SH-SY5Y (cell line): ENCODE results near the gene TOMM6.

Experiments
- GATA2 ChIP-seq: IDR thresholded peaks from 2 replicates; pipeline ENCODE4 v1.6.1; 2011; ENCODE audit warnings: mild to moderate bottlenecking, low read depth, low read length
- GATA3 ChIP-seq: IDR thresholded peaks from 2 replicates; pipeline ENCODE4 v1.6.1; 2011; ENCODE audit warnings: low read depth, mild to moderate bottlenecking, low read length, moderate library complexity

The TOMM6 gene

DNA sequence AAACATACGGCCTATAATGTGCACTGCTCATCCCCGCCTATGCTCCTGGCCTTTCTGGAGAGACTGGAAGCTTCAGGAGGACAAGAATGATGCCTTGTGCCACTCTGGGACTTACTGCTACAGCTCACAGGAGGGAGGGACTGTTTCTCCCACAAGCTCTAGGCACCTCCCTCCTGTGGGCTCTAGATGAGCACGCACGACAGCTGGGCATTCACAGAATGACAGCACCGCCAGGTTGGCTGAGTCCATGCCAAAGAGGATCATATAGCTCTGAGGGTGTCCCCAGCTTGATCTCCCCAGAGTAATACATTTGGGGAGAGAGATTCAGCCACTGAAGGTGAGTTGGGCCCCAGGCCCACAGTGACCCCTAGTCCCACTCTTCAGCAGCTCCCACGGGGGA is 30.2 kb upstream of the TOMM6 start:
- TF ChIP-seq GATA3 (no peak), GATA2 (no peak)

DNA sequence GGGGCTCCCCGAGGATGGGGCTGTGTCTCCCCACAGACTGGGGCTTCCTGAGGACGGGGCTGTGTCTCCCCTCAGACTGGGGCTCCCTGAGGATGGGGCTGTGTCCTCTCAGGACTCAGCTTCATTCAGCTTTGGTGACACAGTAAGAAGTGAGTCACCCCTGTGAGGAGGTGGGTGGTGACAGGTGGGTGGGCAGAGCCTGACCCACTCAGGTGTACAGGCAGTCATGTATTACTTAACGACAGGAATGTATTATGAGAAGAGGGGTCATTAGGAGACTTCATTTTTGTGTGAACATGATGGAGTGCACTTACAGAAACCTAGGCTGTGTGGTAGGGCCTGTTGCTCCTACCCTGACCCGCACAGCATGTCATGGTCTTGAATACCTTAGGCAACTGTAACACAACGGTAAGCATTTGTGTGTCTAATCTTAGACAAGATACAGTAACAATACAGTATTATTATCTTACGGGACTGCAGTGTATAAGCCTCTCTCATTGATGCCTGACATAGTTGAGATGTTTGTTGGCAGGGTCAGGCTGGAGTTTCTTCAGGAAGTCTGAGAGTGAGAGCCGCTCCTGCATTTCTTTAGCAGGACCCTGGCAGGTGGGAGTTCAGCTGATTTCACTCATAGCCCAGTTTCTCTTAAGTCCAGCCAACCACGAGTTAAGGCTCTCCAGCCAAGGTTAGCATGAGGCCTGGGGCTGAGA is 29.4 kb upstream of the TOMM6 start:
- TF ChIP-seq GATA3 (no peak), GATA2 (no peak)

DNA sequence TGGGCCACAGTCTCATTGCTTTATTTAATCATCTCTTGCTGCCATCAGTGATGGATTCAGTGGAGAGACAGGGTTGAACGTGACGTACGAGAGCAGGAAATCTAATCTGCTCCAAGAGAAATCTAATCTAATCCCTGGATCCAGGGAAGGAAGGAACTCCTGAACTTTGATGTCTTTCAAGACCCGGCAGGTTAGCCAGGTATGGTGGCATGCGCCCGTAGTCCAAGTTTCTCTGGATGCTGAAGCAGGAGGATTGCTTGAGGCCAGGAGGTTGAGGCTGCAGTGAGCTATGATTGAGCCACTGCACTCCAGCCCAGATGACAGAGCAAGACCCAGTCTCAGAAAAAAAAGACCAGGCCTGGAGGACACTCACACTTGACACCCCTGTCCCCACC is 28.9 kb upstream of the TOMM6 start:
- no peak for TF ChIP-seq GATA2
- TF ChIP-seq GATA3 = no peak

DNA sequence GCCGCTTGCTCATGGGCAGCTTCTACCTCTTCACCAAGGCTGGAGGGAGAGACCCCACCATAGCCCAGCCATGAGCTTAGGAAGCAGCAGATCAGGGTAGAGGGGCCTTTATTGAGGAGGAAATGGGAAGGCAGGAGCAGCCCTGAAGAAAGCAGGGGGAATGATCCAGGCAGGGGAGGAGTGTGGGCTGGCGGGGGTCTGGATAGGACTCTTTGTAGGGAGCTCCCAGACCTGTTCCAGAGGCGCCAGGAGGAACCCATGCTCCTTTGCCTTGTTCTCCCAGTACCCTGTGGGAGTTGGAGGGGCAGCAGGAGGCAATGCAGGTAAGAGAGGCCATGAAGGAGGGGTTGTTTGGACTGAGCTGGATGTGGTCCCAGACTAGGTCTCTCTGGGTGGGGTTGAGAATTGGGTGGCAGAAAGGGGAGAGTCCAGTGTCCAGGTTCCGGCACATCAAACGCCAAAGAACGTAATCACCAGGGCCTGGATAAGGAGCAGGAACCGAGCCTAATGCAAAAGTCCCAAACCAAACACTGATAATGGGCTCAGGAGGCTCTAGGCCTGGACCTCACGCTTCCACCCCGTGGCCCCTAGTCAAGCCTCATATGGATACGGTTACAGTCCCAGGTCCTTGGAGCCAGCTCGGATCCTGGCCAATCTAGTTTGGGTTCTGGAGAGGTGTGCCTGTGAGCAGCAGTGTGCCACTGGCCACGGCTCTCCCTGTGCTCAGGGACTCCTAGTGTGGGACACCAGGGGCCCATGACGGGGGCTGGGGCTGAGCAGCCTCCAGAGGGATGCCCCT is 28.2 kb upstream of the TOMM6 start:
- TF ChIP-seq GATA2 (no peak), GATA3 (no peak)

DNA sequence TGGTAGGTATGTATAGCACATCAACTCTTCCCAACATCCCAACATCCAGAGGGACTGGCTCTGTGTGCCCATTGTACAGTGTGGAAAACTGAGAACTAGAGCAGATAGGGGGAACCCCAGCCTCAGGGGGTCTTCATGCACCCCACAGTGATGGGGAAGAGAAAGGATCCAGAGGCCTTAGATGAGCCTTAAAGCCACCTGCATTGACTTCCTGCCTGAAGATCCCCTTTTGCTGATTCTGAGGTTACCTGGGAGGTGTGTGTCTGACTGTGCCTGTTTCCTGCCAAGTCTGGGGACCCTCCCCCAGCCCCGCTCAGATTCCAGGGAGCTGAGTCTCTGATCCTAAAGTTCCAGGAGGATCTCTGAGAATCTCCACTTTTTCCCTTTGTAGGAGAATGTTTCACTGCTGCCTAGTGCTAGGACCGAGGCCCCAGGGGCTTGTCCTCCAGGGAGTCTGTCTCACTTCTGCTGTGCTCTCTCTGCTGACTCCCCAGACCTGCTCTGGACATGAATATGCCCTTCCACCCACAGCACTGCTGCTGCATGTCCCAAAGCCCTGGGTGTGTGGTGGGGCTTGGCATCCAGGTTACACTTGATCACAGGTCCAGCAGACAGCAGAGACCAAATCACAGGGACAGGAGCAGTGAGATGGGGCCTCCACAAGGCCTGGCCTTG is 27.5 kb upstream of the TOMM6 start:
- no peak for TF ChIP-seq GATA2
- no peak for TF ChIP-seq GATA3

DNA sequence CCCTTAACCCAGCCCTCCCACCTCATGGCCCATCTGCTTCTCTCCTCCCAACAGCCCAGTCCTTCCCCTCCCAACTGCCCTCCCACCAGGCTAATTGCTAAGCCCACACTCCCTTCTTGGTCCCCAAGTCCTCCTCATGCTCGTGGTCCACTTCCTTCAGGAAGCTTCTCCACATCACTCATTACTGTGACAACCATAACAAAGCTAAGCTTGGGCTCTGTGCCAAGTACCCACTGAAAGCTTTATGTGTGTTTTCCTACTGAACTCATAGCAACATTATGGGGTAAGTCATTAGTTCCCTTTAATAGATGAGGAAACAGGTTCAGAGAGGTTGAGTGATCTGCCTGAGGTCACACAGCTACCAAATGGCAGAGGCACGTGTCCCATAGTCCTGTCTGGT is 24.0 kb upstream of the TOMM6 start:
- TF ChIP-seq GATA3 = no peak
- no peak for TF ChIP-seq GATA2

DNA sequence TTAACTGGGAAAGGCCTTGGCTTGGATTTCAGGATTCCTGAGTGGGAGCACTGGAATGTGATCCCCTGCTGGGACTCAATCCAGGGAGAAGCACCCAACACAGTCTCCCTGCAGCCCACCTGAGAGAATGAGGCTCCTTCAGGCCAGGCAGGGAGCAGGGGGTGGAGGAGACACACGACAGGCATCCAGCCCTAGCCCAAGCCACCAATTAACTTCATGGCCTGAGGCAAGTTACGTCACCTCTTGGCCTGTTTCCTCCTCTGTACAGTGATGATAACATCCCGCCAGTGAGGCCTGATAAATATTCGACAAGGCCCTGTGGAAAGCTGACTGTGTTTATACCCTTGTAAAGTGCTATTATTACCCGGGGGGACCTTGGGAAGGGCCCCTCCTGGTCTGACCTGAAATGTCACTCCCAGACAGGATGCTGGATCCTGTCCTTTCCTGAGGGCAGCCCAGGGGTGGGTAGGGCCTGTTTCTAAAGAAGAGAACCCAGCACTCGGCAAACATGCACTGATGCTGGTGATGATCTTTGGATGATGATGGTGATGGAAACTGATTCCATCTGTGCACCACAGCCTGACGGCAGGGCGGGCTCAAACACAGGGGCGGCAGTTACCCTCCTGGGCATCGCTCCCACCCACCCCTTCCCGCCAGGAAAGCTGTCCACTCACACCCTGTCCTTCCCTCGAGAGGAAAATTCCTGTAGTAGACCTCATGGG is 20.2 kb upstream of the TOMM6 start:
- peak; percentile 88 for TF ChIP-seq GATA2
- no peak; the same call in 1 of the 2 replicates for TF ChIP-seq GATA3

DNA sequence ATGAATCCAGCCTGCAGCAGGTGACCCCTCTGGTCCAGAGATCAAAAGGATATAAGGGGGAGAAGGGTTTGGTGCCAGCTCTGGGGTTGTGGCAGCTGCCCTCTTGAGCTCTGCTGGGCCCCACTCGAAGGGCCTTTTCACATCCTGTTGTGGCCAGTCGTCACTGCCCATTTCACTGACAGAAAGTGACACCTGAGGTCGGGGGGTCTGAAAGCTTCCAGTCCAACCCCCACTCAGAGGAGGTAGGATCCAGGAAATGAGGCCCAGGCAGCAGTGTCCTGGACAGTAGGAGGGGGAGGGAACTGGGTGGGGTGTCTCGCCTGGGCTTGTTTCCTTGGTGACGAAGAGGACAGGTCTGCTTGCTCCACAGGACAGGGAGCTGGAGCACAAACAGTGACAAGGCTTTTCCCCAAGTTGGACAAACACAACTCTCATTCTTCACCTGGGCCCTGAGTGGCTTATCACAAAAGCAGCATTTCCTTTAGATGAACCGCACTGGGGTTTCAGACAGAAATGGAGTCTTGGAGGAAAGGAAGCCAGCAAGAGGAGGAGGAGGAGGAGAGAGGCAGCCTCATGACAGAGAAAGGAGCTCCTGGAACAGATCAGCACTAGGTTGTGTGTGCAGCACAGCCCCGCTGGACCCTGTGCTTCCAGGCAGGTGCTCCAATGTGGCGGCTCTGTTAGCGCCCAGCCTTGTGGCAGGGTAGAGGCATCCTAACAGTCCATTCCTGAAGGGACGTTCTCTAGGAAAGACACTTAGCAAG is 18.8 kb upstream of the TOMM6 start:
- TF ChIP-seq GATA3 (no peak), GATA2 (no peak)

DNA sequence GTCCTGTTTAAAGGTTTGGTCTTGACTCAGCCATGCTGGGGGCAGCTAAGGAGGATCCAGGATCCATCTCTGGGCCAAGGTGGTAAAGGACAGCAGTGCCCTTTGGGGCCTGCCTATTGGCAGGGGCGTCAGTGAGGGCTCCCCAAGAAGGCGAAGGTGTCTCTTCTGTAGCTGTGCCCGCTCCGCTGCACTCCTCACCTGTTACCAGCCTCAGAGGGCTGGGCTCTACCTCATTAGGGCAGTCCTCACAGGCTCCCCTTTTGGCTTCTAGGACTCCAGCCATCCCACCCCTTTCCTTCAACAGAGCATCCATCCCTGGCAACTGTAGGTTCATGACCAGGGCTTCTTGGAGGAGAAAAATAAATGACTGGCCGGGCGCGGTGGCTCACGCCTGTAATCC is 18.1 kb upstream of the TOMM6 start:
- TF ChIP-seq GATA2 (no peak), GATA3 (no peak)

DNA sequence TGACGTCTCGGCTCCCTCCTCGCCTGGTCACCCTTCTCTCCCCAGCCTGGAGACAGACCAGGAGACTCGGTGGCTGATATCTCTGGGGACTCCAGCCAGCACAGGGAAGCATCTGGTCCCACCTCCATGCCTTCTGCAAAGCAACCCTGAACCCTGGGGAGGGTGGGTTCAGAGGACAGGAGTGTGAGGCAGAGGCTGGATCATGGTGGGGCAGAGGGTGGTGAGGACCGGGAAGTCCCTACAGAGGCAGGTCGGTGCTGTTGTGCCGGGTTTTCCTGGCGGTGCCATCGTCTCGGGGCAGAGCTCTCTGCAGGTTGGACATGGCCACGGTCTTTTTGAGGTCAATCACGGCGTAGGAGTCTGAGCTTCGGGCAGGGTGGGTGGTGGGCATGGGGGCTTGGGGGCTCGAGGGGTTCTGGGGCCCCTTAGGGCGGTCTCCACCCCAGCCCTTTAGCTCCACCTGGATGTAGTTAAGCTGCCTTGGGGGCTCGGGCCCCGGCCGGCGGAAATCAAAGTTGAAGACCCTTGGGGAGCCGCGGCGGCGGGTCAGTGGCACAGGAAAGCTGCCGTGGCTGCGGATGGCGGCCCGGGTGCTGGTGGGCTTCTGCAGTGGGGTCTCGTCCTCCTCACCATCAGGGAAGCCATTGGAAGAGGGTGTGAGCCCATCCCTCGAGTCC is 17.0 kb upstream of the TOMM6 start:
- TF ChIP-seq GATA3 (no peak), GATA2 (no peak)

DNA sequence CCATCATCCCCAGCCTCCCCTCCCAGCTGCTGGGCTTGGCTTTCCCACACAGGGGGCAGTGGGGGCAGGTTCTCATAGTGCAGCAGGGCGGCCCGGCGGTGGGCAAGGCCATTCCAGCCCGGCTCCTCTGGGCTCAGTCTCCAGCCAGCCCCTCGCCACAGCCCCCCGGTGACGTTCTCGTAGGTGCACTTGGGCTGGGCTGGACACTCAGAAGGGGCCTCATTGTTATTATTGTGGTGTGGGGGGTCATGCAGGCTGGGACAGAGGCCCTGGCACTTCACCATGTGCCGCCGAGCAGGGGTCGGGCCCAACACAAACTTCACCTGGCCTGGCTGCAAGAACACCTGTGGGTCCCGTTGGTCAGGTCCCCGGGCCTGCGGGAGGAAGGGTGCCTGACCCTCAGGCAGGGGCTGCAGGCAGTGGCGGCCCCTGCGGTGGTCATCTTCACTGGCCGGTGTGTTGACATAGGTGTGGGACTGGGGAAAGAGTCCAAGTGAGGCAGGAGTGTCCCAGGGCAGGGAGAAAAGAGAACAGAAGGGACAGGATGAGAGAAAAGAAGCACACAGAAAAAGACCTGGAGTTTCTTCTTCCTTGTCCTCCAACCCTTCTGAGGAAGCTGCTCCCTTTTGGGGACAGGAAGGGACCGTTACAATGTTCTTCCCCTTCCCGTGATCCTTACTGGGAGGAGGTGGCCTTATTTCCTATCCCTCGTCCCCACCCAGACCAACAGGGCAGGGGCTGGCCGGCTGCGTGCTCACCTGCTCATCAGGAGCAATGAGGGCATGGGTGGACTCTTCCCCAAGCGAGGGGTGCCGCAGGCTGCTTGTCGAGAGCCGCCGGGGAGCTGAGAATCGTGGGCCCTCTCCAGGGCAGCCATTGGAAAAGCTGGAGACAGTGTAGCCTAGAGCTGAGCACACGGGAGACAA is 16.2 kb upstream of the TOMM6 start:
- TF ChIP-seq GATA3 (no peak), GATA2 (no peak)

DNA sequence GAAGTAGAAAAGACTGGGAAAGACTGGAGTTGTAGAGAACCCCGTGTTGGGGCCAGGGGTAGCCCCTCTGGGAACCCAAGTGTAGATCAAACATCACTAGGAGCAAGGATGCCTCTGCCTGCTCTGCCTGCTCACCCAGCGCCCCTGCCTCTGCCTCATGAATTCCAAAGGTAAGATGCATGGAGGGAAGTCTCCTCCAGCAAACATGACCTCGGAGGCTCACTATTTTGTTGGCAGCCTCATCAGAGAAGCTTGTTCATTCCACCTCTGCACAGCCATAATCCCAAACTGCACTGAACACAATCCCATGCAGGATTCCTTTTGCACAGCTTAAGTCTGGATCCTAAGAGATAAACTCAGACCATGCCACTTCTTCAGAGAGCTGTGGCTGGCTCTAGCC is 12.7 kb upstream of the TOMM6 start:
- no peak for TF ChIP-seq GATA2
